Epidermal melanocyte (primary cell): ENCODE data around the gene OLFML1.

ENCODE experiments used
- DNase-seq: peaks from one replicate; pipeline ENCODE4 v3.0.0; 2011; ENCODE audit warnings: low spot score; ENCODE audit not compliant: insufficient read length

The OLFML1 gene

DNA sequence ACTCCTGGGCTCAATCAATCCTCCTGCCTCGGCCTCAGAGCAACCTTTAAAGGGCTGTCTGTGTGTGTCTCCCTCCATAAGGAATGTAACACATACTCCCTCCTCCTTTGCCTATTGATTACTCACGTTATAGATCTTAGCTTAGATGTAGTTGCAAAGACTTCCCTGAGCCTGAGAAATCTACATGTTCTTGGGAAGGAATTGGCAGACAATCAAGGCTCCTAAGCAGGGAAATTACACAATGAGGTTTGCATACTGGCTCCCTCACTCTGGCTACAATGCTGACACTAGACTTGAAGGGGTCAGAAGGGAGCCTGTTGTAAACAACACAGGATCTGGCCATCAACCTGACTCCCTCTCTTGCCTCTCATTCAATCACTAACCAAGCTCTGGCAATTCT is 5.2 kb upstream of the OLFML1 start:
- no peak for DNase-seq

DNA sequence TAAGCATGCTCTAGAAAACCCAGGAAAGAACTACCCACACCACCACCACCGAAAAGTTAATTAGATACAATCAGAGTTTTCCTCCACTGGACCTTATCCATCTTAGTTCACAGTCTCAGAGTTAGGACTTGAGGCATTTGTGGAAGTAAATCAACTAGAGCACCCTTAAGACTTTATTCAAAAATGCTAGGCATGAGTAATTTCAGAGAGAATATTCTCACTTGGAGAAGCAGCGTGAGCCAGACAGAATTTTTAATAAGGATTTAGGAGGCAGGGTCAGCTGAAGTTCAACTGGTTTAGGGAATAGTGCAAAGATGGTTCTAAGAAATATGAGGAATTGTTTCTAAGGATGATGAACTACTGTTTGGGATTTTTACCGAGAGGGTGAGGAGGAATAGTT is 1.2 kb upstream of the OLFML1 start:
- no peak for DNase-seq

DNA sequence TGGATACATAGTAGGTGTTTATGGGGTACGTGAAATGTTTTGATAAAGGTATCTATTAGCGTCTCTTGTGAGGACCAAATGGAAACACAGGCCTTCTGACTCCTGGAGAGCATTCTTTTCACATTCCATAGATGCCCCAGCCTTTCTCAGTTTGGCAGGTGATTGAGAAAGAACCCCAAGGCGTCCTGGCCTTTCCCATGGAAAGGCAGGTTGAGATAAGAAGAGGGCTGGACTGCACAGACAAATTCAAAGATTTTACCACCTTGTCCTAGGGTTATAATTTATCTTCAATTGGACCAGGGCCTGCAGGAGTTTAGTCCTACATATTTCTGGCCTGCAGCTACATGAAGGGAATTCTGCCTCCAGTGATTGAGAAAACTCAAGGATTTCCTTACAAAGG is 661 bp upstream of the OLFML1 start:
- DNase-seq = no peak

DNA sequence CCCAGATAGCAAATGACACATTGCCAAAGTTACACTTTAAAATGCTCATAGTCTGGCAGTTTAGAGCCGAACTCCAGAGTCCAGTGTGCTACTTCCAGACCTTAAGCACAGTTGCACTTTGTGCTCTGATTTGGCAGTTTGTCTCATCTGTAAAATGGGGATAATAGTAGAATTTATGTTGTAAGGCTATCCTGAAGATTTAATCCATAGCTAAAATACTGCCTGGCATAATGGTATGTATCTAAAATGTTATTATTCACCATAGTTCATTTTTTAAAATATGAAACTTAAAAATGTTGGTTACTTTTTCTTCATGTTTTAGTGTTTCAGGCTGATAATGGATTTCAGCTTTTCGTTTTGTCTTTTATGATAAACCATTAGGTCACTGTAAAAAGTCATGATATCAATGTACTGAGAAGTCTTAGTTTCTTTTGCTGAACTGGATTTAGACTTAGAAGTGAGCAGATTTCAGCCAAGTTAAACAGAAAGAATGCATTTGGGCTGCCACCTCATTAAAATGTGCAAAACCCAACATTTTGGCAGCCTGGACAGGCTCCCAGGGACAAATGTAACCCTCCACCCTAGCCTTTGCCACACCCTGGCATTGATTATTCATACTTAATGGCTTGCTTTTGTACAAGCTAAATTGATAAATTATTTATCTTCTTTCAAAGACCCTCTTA is 933 bp downstream of the OLFML1 start:
- no peak for DNase-seq

DNA sequence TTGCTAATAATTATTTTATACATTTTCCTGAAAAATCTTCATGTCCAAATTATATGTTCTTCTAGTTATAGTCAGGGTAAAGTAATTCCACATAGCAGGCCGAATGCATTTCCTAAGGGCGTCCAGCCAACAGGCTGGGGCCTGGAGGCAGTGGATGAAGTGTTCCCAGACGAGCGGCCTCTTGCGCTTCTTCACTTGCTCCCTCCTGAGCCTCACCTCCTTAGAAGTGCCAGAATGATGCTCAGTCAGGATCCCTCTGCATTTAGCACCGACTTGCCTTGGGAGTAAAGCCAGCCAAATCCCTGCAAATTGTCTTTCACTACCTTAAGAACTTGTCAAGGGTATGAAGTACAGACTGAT is 1.5 kb downstream of the OLFML1 start:
- DNase-seq = no peak

DNA sequence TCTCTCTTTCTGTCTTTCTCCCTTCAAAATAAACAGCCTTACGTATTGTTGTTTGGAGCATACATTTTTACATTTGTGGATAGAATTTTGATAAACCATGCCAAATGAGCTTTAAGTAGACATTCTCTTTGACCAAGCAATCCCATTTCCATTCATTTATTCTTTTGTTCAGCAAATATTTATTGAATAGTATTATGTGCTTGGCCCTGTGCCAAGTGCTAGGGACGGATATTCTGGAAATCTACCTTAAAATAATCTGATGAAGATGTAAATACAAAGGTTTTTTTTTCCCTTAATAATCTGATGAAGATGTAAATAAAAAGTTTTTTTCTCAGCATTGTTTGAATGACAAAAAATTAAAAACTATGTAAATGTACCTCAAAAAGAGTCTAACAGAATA is 2.1 kb downstream of the OLFML1 start:
- no peak for DNase-seq

DNA sequence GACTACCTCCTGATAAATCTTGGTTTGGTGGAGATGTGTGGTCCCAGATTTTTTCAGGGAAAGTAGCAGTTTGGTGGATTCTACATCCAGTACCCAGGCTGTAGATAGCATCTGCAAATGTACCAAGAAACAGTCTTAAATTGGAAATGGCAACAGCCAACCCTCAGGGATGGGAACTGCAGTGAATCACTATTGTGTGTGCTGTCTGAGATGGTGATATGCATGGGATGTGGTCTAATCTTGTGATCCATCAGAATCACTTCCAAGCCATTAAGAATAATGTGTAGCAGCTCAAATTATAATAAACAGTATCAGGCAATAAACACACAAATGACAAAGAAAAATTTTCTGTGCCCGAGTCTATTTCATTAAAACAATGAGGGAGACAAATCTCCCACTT is 3.4 kb downstream of the OLFML1 start:
- DNase-seq = no peak

DNA sequence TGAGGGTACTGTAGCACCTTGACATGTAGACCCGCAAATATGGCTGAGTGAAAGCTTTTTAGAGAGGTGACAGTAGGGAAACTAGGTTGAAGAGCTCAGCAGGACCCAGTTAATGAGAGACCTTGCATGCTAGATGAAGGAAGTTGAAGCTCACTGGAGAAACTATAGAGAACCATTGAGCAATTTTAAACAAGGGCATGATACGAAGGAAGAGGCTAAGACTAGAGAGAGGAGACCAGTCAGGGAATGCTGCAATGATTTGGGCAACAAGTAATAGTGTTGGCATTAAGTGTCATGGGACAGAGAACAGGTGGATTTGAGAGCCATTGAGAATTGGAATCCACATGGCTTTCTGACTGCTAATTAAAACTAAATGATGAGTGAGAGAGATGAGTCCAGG is 4.1 kb downstream of the OLFML1 start:
- no peak for DNase-seq

DNA sequence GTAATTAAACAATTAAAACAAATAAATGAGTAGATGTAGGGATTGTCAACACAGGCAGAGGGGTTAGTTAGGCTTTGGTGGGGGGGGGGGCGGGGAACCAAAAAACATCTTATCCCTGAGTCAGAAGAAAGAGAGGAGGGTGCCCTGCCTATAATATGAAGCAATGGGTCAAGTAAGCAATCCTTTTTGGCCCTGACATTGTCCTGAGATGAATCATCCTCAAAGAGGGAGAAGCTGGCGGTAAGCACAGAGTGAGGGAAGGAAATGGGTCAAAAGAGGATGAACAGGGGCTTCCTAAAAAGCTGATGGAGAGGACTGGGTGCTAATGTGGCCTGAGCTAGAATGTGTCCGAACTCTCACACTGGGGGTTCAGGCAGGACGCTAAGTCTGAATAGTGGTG is 4.7 kb downstream of the OLFML1 start:
- DNase-seq = no peak

DNA sequence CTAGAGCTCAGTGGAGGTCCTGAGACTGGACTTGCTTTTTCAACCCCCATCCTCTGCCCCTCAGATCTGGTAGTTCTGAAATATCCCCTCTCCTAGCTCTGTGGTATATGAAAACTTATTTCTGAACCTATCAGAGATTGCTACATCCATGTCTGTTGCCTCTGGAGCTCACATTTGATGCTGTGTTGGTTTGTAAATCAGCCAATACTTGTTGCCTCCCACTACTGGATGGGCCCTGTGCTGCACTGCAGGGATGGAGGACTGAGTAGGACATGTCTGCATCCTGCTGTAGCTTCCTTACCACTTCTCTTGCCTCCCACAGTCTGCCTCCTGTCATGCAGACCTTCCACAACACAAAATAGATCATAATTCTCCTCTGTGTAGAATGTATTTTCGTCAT is 5.2 kb downstream of the OLFML1 start:
- DNase-seq = no peak

DNA sequence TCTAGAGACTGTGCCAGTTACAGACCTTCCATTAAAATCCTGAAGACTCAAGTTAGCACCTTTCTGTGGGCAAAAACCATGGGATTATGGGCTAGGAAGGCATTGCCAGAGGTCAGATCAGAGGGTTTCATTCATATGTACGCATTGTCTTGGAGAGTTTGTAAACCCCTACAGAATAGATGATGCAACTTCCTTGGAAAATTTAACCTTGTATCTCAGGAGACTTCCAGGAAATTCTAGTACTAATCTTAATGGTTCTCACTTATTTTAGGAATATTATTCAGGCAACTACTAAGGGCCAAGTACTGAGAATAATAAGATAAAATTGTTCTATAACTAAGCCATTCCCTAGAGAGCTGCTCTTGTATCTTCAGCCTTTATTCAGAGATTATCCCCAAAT is 6.9 kb downstream of the OLFML1 start:
- DNase-seq = no peak

DNA sequence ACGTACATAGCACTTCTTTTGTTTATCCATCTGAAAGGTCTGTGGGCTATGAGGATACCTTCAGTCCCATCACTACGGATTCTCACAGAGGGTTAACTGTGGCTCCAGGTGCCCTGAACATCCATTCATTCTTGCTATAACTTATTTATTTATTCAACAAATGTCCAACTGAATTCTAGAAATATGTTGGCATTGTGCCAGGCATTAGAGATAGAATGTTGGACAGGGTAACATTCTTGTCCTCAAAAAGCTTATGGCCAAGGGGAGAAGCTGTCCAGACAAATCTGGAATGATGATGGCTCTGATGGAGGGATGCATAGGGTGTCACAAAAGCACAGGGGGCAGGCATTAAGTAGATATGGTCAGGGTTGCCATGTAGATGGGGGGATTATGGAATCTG is 8.4 kb downstream of the OLFML1 start:
- no peak for DNase-seq

DNA sequence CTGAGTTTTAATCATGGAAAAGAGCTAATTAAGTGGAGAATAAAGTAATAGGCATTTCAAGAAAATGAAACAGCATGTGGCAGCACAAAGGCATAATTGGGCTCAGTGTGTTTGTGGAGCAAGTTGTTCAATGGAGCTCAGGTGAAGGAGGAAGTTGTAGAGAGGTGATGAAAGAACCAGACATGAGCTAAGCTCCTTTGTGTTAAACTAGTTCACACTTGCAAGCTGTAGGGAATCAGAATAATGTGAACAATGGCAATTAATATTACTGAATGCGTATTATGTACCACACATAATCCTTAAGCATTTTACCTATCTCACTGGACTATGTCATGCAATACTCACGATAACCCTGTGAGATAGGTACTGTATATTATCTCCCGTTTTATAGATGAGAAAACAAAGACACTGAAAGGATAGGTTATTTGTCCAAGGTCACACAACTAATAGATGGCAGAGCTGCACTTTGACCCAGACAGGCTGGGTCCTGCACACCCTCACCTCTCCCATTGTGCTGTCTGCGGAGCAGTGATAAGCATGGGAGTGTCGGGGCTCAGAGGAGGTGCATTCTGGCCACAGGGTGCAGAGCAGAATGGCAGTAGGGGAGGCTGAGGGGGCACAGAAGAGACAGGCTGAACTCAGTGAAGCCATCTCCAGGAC is 8.9 kb downstream of the OLFML1 start:
- DNase-seq = no peak

DNA sequence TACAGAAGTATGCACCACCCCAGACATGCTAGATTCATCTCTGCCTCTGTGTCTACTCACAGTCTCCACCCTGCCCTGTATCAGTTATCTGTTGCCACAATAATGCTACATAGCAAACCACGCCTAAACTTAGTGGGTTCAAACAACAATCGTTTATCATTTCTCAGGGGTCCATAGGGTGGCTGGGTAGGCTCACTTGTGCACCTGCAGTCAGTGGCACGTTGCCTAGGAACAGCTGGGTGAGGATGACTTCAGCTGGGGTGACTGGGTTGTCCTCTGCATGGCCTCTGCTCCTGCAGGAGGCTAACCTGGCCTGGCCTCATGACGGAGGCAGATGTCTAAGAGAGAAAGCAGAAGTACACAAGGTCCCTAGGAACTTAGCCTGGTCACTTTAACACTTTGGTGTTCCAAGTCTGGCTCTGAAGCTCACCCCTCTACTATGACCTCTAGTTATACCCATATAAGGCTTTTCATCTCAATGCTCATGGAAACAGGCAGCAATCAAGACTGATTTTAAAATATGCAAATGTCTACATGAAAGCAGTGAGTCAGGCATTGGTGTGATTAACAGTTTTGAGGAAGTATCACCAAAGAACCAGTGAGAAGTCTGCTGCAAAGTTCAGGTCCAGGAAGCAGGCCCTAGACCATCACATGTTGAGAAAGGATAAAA is 10.7 kb downstream of the OLFML1 start:
- DNase-seq = no peak

DNA sequence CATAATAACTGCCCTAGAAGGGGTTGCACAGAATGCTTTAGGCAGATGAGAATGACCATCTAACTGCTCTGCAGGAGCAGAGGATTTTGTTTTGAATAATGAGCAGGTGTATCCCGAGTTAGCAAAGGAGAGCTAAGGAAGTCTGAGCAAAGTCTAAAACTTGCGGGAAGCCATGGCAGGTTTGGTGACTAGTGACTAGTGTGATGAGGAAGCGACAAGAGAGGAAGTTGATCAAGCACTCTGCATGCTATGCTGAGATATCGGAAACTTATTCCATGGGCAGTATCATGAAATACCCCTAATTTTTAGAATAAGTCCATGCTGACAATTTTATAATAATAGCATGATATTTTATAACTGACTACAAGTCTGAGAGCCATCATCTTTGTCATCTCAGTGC is 12.9 kb downstream of the OLFML1 start:
- no peak for DNase-seq

DNA sequence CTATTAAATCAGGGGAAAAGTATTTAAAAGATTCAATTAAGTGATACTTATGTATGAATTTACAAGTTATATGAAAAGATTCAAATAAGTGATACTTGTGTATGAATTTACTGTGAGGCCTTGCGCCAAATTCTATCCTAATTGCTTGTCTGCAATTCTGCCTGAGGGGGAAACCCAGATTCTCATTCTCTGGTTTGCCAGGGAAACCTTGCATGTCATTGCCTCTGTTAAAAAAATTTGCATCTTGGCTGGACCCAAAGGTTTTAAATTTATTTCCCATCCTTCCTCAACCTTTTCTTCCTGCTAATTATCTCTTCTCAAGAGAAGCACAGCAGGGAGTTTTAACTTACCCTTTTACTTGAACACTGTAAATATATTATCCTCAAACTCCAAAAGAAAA is 13.8 kb downstream of the OLFML1 start:
- no peak for DNase-seq

DNA sequence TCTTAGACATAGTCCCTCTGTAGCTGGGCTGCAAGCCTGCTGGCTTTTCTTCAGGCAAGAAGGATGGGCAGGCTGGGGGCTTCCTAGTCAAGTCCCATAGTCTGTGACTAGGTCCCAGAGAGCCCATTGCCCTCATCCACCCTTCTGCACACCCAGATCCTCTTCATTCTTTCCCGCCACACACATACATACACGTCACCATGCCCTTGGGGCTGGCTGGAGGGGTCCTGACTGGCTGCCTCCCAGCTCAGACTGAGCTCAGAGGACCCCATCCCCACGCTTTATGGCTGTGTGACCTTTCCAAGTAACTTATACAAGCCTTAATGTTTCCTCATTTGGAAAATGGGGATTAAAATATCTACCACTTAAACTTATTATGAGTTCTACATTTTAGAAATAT is 14.9 kb downstream of the OLFML1 start:
- DNase-seq = no peak

DNA sequence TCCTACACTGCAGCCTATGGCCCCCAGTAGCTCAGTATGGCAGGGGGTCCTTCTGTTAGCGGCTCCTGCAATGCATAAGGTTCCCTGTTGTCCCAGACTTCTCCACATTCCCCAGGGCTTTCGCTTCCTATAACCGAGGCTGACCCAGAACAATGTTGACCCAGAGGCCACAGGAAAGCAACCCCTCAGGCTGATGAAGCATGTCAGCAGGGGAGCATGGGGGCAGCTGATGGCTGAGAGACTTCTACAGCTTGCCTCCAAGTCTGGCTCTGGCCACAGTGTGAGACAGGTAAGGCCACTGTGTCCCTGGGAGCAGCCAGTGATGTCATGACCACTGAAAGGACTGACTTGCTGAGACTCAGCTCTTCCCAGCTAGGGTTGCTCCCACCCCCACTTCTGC is 15.9 kb downstream of the OLFML1 start:
- DNase-seq = no peak

DNA sequence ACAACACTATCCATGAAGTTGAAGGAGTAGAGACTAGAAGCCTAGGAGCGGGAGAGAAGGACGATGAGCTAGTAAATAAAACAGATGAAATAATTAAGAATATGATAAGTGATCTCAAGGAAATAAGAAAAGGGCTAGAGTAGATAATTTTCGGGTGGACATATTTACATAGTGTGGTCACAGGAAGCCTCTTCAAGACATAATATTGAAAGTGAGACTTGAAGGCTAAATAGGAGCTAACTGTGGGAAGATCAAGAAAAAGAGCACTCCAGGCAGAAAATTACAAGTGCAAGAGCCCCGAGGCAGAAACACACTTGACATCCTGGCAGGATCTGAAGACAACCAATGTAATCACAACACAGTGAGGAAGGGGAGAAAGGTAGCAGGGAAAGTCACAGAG is 16.6 kb downstream of the OLFML1 start:
- DNase-seq = no peak

DNA sequence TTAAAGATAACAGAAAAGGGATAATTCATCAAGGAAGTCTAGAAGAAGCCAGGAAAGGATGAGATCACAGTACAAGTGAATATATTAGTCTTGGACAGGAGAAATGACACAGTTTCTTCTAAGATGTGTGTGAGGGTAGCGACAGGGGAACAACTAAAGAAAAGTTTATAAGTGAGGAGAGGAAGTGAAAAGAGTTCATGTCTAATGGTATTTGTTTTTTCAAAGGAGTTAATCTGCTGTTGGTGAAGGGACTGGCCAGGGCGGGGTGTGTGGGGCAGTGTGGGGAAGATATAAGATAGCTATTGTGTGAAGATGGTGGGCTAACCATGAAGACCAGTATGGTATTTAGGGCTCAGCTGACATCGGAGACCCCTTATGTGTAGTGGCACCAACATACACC is 20.9 kb downstream of the OLFML1 start:
- no peak for DNase-seq

DNA sequence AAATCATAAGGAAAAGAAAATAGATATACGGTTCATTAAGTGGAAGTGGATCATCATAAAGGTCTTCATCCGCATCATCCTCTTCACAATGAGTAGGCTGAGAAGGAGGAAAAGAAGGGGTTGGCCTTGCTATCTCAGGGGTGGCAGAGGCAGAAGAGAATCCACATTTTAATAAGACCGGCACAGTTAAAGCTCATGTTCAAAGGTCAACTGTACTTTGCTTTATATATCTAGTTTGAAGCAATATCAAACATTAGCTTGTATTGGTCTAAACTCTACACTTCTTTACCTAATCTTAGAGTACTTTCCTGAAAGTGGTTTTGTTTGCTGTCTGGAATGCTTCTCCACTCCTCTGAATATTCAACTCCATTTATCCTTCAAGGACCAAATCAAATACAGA is 22.8 kb downstream of the OLFML1 start:
- DNase-seq = no peak

DNA sequence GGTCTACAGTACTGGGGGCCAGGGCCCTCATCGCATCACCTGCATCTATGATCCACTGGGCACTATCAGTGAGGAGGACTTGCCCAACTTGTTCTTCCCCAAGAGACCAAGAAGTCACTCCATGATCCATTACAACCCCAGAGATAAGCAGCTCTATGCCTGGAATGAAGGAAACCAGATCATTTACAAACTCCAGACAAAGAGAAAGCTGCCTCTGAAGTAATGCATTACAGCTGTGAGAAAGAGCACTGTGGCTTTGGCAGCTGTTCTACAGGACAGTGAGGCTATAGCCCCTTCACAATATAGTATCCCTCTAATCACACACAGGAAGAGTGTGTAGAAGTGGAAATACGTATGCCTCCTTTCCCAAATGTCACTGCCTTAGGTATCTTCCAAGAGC is 24.7 kb downstream of the OLFML1 start:
- no peak for DNase-seq

DNA sequence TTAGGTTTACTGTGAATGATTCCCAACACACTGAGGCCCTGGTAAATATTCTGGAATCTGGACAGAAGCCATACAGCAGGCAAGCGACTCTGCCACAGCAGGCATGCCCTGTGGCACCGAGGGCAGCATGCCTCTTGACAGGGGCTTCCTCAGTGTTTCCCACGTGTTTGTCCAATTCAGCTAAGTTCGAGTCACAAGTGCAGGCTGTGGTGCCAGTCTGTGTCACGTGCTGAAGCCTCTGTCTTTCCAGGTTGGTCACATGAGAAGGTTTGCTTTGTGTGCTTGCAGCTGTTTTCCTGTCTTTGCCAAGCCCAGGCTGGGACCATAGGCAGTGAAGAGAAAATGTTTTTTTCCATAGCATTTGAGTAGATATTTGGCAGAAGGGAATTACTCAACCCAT is 26.1 kb downstream of the OLFML1 start:
- no peak for DNase-seq
